ENCODE measurements around the gene FRRS1.

FRRS1 gene

DNA sequence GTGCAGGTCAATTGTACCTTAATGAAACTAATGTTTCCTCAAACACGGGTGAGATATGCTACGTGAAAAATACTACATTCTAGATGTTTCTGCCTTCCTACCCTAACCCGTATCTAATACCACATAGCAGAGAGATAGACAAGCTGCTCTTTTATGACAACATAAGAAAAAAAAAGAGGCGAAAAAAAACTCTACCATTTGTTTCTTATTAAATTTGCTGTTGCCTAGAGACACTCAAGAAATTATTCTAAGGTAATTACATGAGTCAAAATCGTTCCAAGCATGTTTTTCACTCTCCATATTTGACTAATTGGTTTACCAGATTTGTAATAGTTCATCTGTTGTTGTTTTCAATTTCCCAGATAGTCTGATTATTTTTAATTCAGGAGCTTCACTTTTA lies 93.1 kb downstream of the FRRS1 start:
- no peak for DNase-seq

DNA sequence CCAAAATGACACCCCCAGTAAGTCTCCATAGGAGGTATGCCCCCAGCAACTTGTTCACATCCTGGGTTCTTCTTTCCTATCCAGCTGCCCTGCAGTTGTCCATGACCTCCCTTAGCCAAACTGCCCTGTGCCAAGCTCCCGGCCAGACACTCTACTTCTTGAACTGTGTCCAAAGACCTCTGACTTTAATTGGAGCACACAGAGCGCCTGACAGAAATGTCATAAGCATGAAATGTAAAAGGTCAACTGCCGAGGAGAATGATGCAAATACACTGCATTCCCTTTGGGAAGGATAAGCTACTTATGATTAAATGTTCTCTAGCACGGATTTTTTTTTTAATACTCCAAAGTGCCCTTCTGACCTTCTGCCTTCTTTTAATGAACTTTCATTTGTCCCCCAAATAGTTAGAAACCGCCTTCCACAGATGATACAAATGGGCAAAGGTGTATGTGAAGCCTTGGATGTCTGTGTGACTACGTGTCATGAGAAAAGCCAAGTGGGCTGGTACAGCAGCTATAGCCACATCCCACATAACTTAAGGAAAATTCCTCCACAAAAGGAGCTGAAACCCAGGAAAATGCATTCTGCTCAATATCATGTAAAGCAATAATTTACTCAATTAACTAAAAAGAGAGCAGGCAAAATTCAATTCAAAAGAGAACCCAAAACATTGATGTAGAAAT lies 93.8 kb downstream of the FRRS1 start:
- no peak for DNase-seq

DNA sequence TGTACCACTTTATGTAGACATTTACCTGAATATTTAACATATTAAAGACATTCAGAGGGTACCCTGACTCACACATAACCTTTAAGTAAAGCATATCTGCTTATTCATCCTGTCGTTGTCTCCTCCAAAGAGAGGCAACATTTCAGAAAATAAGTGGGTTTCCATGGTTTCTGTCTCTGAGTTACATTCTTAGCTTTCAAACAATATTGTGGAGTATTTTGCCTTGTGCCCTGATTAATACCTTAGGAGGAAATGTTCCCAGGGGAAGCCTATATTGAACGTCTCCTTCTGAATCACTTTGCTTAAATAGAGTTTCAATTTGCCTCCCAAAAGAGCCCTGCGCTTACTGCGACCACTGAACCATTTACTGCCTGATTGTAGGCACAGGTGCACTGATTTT lies 94.4 kb downstream of the FRRS1 start:
- DNase-seq: no peak

DNA sequence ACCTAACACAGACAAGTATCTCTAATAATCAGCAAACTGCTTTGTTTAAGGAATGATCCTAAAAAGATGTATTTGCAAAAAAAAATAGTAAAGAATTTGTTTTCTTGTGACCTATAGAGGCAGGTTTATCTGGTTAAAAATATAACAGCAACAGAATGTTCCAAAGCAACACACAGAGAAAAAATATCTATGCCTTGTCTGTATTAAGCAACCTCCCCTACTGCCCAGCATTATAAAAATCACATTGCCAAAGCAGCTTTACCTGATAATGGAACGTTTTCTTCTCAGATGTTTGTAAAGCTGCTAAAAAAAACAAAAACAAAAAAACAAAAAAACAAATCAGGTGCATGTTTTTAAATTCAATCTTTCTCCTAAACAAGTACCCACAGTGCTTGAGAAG lies 95.9 kb downstream of the FRRS1 start:
- DNase-seq: no peak

DNA sequence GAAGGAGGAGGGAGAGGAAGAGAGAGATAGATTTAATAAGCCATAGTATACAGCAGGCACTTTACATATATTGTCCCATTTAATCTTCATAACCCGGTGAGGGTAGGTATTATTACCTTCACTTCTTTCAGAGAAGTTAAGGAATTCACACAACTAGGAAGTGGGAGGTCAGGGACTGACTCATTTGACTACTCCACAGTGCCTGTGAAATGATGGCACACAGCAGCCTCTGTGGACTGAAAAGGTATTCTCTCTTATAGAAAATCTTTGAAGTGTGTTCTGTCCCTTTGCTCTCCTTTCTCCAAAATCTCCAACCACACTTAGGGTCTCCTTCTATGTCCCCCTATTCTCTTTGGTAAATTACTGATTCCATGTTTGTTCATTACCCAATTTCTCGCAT lies 96.6 kb downstream of the FRRS1 start:
- DNase-seq: no peak

DNA sequence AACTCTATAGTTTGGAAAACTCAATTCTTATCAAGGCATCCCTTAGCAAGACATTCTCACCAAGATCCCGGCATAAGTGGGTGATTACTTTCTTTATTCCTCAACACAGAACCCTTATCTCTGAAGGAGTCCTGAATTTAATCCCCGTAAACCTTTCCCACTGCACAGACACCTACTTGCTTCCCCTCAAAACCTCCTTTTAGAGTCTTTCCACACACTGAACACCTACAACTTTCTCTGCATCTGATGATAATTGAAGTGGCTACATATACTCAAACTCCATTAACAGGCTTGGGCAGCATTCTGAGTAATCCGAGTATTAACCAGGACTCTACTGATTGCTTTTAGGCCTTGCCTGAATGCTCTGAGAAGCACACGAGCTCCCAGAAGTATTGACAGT lies 97.1 kb downstream of the FRRS1 start:
- no peak for DNase-seq

DNA sequence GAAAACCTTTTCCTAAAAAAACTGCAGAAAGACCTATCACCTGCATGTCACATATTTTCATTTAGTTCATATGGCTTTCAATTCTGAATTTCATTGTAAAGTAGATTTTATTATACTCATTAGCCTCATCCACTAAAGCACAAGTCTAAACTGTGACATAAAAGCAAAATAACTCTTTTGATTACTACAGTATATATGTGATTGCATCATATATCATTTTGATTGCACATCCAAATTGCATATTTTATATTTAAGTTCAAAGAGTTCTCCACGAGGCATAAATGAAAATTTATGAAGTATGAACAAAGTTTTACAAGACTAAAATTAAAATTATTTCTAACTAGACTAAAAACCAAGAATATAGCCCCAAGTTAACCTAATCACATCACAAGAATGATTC lies 101.2 kb downstream of the FRRS1 start:
- no peak for DNase-seq

DNA sequence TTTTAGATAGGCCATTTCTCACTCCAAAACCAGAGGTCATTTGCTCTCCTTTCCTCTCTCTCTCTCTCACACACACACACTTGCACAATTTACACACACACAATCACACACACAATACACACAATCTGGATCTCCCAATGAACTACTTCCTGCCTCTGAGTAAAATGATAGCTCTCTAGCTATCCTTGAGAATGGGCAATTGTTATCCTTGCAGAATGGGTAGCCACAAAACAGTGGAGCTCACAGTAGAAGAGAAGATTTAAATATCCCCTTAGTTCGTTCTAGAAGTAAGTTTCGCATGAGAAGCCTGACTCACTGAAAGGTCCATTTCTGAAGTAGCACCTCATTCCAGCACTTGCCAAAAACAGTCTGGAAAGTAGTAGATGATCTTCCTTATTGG lies 102.9 kb downstream of the FRRS1 start:
- DNase-seq: no peak

DNA sequence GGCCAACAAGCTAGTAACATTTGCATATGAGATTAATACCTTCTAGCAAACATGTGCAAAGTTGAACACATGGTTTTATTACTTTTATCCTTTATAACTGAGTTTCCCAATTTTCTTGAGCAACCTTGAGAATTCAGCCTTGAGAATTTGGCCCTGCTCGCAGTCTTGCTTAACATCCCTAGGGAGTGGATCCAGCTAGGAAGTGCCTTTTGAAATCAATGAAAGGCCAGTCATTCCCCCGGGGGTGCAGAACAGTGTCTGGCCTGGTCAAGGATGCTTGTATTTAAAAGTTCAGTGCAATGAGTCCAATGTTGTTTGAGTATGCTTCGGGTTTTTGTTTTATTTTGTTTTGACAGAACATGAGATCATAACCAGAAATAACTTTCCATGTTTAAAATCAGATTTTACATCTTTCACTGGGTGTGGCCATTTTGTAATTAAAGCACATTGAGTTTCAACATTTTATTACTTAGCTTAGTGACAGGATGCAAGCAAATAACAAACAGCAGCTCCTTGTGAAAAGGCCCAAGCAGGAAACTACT lies 103.8 kb downstream of the FRRS1 start:
- no peak for DNase-seq

DNA sequence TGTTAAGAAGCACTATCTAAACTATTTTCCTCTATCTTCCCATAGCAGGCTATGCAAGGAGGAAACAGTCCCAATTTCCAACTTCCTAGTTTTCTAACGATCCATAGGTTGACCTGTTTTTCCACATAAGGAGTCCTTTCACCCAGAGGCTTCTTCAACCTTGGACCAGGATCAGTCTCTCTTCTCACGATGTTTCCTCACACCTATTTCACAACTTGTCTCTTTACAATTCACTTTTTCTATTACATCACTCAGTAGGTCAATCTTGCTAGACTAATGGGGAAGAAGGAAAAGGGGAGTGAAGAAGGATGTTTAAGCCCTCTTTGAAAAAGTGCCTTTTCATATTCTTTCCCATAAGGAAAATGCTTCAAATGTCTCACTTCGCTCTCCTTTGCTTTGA lies 104.7 kb downstream of the FRRS1 start:
- no peak for DNase-seq

DNA sequence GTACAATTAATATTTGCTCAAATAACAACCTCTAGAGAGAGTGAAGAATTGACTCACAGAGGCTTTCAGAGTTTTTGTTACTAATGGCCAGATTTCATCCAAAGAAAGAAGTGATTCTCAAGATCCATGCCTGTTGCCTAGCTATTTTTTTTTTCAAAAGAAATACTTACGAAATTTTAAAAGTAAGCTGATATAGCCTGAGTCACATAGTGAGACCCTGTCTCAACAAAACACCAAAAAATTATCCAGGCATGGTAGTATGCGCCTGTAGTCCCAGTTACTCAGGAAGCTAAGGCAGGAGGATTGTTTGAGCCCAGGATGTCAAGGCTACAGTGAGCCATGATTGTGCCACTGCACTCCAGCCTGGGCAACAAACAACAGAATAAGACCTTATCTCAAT lies 105.9 kb downstream of the FRRS1 start:
- DNase-seq: no peak

DNA sequence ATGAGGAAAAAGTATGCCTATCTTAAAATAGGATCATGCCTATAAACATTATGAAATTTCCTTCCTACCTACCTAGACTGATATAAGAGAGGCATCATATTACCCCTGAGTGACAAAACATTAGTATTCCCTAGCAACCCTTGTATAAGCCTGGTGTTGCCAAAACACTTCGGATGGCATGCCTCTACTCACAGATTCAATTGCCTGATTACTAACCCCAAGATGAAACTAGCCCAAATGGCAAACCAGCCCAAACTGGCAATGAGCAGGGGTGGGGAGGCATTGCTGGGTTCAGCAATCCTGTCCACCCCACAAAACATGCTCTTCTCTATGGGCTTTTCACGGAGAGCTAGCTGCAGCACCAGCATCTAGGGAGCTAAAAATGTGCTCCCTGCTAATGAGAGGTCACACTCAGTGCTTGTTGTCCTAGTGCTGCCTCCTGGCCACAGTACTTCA lies 106.7 kb downstream of the FRRS1 start:
- DNase-seq: no peak
